Jurkat, Clone E6-1 (cell line): ENCODE data around the gene SLC8A3.

Experiments used
- DNase-seq: peaks from one replicate; pipeline ENCODE4 v3.0.0-alpha.2; 2011; ENCODE audit warnings: low read depth, low spot score
- H3K4me3 ChIP-seq: 2 replicates; pipeline ENCODE4 v1.5.1; 2011; ENCODE audit warnings: mild to moderate bottlenecking, low read length, control low read depth, moderate library complexity

Gene SLC8A3

DNA sequence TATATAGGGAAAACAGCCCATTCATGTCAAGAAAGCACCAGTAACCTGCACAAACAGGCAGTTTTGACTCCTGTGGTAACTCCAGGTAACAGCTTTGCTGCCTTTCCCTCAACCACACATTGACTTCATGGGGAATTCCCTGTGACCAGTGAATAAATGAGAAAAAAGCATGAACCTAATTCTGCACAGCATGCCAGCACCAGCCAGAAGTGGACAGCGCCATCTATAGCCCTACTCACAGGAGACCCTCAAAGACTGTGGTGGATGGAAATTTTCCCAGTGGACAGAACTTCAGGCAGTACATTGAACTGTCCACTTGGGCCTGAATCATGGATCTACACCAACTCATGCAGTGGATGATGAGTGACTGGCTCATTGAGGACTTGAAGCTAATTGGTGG, 152.1 kb downstream of the SLC8A3 start:
- no peak overlapping the region for H3K4me3 ChIP-seq
- DNase-seq = no peak

DNA sequence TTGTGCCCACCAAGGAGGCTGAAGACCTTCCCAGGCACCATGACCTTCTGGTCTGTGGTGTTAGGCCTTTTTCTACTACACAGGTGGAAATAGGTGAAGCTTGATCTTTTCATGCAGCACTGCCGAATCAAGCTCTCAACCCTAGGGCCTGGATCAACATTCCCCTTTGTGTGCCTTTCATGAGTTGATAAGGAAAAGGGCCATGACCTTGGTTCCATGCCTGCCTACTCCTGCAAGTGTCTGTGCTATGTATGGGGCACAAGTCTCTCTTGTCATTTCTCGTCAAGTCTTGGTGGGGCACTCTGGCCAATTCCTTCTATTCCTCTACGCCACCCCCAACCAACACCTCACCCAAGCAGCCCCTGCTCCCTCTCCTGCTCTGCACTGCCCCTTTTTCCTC, 154.5 kb downstream of the SLC8A3 start:
- no peak overlapping the region for H3K4me3 ChIP-seq
- no peak for DNase-seq

DNA sequence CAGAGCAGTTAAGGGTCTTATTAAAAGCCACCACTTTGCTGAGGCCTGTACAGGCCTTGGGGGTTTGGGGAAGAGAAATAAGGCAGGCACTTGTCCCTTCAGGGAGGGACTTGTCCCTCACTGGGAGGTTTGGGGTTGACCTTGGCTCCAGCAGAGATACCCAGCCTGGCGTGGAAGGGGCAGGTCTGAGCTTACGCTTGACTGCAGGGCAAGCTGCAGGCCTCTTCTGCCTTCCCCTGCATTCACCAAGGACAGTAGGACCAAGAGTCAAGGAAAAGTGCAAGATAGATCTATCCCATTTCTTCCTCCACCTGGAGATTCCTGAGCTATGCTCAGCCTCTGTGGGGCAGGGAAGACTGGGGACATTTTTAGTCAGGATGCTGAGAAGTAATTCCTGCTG, 155.2 kb downstream of the SLC8A3 start:
- no peak for DNase-seq

DNA sequence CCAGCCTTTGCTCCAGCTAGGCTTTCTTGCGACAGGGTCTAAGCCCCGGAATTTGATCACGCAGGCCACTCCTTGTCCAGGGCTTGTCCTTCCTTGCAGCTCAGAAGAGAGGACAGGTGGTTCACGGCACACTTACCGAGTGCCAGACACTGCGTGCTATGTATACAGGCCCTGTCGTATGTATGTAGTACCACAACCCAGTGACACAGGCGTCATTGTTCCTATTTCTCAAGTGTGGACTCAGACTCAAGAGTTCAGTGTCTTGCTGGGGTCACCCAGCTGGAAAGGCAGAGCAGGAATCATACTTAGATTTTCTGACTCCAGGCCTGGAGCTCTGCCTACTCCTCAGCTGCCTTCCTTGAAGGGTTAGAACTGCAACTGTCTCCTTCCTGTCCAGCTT, 155.6 kb downstream of the SLC8A3 start:
- H3K4me3 ChIP-seq = no peak overlapping the region
- no peak for DNase-seq

More for the DNA sequence above, 155.2 kb downstream of the SLC8A3 start:
- H3K4me3 ChIP-seq = no peak overlapping the region

DNA sequence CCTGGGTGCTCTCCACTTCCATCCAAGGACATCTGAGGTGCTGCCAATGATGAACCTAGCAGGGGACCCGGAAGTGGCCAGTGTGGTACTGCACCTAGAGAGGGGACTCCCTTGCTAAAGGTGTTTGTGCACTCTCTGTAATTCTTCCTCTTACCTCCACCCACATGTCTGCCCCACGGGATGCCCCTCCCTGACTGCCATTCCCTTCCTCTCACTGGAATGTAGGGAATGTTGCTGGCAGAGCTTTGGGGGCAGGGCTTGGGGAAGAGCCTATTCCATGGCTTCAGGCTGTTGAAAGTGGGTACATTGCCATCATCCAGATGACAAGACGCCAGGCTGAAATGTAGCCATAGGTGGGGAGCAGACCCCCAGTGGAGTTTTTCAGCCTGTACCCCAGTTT, 156.3 kb downstream of the SLC8A3 start:
- no peak for DNase-seq
- H3K4me3 ChIP-seq = no peak overlapping the region

DNA sequence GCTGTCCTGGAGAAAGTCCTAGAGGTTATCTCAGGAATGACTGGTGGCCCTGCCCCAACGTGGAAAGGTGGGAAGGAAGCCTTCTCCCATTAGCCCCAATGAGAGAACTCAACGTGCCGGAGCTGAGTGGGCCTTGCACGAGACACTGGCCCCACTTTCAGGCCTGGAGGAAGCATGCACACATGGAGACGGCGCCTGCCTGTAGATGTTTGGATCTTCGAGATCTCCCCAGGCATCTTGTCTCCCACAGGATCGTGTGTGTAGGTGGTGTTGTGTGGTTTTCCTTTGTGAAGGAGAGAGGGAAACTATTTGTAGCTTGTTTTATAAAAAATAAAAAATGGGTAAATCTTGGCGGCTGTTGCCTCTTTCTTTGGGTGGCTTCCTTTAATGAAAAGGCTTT, 156.7 kb downstream of the SLC8A3 start:
- no peak for DNase-seq
- no peak overlapping the region for H3K4me3 ChIP-seq

DNA sequence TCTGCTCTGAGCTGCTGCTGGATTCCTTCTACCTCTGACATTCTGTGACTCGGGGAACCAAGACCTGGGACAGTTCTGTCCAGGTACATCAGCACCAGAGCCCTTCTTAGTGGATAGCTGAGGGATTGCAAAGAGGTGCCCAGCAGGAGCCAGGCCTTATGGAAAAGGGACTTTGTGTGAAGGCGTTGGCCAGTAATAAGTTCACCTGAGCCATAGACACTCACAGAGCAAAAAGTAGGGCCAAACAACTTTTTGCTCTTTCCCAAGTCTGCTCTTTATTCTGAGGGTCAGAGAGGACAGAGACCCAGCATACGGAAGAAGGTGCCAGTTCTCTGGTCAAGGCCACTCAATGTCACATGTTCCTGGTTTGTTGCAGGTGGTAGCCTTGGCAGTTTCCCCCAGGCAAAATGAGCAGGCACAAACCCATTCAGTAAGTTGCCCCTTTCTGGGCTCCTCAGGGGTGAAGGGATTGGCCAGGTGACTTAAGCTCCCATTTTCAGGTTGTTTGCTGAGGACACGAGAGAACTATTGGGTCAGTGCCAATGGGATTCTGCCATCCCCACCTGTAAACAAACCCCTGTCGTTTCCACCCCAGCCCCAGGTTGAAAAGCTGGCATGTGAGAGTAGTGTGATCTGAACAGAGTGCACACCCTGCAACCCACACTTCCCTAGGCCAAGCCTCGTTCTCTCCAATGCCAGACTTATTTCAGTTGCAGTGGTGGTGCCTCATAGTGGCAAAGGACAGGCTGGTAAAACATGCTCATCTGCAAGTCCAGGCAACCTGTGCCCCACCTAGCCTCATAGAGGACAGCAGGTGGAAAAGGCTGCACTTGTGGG, 159.2 kb downstream of the SLC8A3 start:
- no peak overlapping the region for H3K4me3 ChIP-seq
- no peak for DNase-seq

DNA sequence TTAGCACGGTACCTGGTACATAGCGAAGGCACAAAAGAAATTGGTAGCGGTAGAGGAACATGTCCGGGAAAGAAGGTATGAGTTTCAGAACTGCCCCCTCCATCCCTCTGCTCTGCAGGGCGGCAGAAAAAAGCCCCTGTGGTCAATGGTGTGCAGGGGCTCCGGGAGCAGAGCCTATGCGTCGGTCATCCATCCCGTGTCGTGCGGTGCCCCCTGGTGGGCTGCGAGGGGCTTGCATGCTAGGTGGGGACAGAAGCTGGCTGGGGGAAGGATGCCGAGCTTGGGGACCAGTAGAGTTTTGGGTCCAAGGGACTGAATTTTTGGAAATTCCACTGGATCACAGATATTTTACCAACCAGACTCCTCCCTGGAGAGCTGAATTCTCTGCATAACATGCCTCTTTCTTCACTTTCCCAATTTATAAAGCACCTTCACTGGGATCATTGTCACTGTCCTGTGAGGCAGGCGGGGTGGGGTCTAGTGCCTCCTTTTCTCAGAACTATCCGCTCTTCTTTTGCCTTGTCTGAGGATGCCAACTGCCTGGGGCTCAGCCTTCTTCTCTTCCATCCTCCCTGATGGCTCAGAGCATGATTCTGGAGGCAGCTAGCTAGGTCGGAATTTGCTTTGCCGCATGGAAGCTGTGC, 160.8 kb downstream of the SLC8A3 start:
- DNase-seq = no peak

DNA sequence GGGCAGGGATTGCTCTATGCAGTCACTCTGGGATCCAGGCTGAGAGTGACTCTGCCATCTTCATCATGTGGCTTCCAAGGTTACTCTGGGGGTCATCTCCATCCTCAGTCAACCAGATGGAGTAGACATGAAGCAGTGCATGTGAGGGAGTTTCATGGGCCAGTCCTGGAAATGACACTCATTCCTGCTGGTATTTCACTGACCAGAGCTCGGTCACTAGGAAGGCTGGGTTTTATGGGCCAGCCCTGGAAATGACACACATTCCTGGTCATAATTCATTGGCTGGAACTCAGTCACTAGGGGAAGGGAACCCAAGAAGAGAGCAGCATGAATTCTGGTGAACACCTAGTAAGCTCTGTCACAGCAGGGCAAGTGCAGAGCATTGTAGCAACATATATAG, 164.9 kb downstream of the SLC8A3 start:
- no peak overlapping the region for H3K4me3 ChIP-seq
- DNase-seq = no peak

More for the DNA sequence above, 160.8 kb downstream of the SLC8A3 start:
- H3K4me3 ChIP-seq = no peak overlapping the region

DNA sequence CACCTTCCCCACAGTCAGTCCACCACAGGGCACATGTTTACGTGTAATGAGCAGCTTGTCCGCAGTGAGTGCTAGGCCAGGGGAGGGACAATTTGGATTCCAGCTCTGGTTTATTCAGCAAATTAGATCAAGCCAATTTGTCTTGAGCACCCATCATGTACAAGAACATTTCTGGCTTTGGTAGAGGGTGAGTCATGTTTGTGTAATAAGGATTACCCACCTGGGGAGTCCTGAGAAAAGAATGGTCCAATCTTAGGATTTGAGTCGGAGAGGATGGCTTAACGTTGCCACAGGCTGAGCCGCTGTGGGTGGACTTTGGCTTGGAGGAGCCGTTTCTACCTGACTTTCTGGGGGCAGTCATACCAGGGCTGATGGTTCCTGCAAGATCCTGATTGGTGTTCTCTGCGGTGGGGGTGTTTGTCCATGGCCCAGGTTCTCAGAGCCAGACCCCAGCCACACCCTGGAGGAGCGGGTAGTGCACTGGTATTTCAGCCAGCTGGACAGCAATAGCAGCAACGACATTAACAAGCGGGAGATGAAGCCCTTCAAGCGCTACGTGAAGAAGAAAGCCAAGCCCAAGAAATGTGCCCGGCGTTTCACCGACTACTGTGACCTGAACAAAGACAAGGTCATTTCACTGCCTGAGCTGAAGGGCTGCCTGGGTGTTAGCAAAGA, 165.8 kb downstream of the SLC8A3 start:
- DNase-seq = no peak
- H3K4me3 ChIP-seq = no peak overlapping the region

DNA sequence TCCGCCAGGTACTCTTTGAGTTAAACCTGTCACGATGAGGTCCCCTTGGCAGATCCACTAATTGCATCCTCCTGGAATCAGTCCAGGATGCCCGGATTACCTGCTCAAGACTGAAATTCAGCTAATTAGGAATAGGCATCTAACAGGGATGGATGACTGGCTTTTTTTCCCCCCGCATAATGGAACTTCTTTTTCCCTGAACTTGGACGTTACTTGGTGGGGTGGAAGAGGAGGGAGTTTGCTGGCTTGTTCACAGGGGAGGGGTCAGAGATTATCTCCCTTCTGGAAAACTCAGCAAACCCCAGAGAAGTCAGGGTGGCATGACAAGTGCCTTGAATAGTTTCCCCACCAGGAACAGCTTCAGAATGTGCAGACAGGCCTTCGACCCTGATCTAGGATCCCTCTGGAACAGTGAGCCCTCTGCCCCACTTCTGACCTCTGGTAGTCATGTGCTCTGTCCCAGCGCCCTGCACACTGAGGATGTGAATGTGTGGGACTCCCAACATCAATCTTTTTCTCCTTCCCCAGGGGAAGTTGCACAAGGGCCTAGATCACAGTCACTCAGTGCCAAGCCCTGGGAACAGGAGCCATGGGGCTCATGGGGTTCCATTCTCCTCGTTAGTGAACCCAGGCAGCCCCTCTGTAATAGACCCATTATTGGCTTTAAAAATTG, 167.1 kb downstream of the SLC8A3 start:
- no peak overlapping the region for H3K4me3 ChIP-seq
- no peak for DNase-seq

DNA sequence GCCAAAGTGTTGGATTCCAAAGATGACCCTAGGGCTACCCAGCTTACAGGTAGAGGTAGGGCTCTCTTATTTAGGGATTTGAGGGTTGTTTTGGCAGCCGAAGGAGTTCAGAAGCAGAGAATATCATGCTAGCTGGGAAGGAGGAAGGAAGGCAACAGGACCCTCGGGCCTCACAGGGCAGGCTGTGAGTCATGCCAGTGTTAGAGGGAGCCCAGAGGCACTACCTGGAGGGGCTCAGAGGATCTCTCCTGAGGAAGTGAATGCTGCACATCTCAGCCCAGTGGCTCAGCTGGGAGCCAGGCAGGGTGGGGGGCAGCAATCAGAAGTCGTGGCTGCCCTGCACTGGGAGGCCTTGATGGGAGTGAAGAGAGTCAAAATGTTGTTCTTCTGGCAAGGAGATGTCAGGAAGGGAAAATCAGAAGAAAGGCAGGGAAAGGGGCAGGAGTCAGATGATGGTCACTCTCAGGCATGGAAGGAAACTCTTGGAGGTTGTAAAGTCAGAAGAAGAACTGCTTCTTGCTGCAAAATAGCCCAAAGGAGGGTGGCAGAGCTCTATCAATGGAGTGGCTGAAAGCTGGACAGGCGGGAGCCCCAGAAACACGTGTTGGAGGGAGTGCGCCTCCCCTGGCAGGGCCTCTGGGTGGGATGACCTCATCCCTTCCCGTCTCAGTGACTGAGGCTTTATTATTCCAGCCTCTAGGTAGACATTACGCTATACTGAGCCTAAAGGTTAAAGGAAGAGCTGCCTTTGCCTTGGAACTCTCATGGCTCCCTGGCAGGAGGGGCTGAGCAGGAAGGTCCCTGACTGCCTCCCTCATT, 168.2 kb downstream of the SLC8A3 start:
- no peak for DNase-seq

DNA sequence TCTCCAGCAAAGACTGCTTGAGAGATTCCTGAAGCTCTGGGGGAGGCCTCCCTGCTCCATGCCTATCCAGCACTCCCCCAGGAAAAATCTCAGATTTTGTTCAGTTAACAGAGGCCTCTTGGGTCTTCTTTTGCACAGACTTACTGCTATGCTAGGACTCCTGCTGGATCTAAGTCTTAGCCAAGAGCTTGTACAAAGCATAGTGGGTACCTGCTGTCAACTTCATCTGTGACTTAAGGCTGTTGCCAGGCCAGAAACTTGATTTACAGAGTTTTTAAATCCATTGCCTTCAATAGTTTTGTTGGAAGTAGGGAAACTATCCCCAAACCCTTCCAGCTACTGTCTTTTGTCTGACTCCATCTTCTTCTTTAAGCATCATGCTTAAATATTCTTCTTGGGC, 169.1 kb downstream of the SLC8A3 start:
- no peak for DNase-seq
- no peak overlapping the region for H3K4me3 ChIP-seq

More for the DNA sequence above, 168.2 kb downstream of the SLC8A3 start:
- no peak overlapping the region for H3K4me3 ChIP-seq

DNA sequence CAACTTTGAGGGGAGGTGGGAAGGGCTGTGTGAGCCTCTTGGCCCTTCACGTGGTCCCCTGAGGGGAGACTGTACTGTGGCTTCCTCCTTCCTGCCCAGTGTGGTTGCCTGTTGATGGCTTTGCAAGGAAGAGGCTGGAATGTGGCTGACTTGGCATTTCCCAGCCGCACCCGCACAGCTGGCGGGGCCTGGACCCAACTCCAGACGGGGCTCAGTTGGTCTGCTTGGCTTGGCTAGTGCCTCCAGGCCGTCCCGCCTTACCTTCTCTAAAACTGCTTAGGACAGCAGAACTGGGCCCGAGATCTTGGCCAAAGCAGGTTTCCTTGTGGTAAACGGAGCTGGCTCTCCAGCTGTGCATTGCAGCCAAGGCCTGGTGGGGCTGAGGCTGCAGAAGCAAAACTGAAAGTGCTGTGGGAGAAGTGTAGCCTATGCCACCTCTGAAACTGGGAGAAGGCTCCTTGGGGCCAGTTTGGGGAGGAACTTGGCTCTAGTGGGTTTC, 170.0 kb downstream of the SLC8A3 start:
- no peak overlapping the region for H3K4me3 ChIP-seq
- no peak for DNase-seq

DNA sequence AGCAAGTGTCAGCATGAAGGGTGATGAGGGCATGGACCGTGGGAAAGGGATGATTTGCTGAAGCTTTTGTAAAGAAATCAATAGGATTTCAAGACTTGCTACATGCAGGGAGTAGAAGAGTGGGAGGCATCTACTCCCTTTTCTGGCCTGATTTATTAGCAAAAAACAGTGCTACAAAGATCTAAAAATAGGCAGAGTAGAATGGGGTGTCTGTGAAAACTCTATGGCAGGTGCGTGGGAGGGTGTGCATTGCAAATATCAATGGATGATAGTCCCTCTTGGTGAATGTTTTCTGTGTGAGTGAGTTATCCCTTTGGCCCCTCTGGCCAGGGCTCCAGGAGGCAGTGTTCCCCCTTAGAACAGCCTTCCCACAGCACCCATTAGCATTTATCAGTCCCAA, 170.5 kb downstream of the SLC8A3 start:
- no peak for DNase-seq
- H3K4me3 ChIP-seq = no peak overlapping the region

DNA sequence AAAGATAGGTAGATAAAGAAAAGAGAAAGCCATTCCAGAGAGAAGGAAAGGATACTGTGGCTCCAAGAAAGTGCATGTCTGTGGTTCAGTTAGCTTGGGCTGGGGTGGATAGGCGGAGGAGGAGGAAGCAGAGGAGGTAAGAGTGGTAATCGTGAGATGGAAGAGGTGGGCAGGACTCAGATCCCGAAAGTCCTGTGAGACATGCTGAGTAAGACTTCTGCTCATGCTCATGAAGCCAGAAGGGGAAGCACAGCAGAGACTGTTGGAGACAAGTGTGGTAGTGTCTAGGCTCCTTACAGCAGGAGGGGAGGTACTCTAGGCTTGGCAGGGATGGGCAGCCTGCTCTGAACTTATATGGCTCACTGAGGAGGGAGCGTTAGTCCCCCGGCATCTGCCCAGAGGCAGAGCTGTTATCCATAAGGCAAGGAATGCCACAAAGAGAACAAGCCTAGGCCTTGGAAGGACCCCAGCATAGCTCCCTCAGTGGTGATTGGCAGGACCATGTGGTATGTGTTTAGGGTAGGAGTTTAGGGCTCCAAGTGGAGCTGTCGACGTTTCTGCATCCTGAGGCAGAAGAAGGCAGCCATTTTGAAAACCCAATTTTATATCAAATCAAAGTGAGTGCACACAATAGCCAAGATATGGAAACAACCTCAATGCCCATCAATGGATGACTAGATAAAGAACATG, 174.2 kb downstream of the SLC8A3 start:
- DNase-seq = no peak
- H3K4me3 ChIP-seq = no peak overlapping the region

DNA sequence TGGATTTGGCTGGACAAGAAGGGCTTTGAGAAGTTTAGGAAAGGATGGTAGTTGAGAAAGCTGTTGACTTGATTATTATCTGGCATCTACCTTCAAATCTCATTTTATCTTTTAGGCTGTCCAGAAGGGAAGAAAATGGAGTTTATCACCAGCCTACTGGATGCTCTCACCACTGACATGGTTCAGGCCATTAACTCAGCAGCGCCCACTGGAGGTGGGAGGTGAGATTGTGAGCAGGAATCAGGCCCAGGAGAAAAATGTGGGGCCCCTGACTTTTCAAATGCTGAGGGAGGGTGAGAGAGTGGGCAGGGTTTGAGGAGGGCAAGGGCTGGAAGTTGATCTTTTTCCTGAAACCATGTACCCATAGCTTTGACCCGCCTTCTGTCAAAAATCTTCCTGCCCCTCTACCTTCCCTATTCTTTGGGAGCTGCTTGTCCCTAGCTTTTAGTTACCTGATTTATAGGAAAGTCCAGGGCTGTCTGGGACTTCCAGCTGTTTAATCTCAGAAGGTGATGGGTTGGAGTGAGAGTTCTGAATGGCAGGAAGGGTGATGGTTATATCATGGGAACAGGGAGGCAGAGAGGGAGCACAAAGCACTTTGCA, 175.4 kb downstream of the SLC8A3 start:
- H3K4me3 ChIP-seq = no peak overlapping the region
- no peak for DNase-seq

DNA sequence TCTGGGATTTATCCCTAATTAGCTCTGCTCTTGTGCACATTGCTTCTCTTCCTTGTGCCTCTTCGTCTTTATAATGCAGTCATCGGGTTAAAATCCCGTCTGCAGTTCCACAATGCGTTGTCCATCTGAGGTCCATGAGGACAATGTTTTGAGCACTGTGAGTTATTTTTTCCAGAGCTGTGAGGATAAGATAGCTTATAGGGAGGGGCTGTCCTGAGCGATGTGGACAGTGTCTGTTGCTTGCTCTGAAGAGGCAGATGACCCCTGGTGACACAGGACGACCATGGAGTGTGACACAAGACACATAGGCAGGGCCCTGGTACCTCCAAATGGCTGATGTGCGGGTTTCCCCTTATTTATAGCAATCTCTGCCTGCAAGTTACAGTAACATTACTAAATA, 177.0 kb downstream of the SLC8A3 start:
- DNase-seq = no peak
- no peak overlapping the region for H3K4me3 ChIP-seq
